Measurements from ENCODE around the gene COX4I1.
"Not testable (repeated sequence)": the region's sequence is repeated elsewhere in the genome, so short reads cannot be mapped to it uniquely, and the experiment has no call there.

Gene COX4I1

GRCh38 chr16:85835956-85836705 is 36.6 kb downstream of the COX4I1 start:
- no peak for DNase-seq (ENCODE audit: low read depth, low spot score)
- H3K4me3 ChIP-seq (ENCODE audit: low read length): no peak overlapping the region

- DNase-seq (ENCODE audit: low read depth, low spot score): no peak
- H3K4me3 ChIP-seq (ENCODE audit: low read length): no peak overlapping the region
Measured at GRCh38 chr16:85836706-85837582, 37.4 kb downstream of the COX4I1 start.

GRCh38 chr16:85837654-85838053 is 38.2 kb downstream of the COX4I1 start:
- DNase-seq (ENCODE audit: low read depth, low spot score); H3K4me3 ChIP-seq (ENCODE audit: low read length): not testable (repeated sequence)

GRCh38 chr16:85838381-85838780 is 38.9 kb downstream of the COX4I1 start:
- no peak overlapping the region for H3K4me3 ChIP-seq (ENCODE audit: low read length)
- DNase-seq (ENCODE audit: low read depth, low spot score): no peak

GRCh38 chr16:85838876-85839585 is 39.5 kb downstream of the COX4I1 start:
- no peak overlapping the region for H3K4me3 ChIP-seq (ENCODE audit: low read length)
- DNase-seq (ENCODE audit: low read depth, low spot score): no peak

- no peak overlapping the region for H3K4me3 ChIP-seq (ENCODE audit: low read length)
- DNase-seq (ENCODE audit: low read depth, low spot score): no peak
Measured at GRCh38 chr16:85839681-85840240, 40.3 kb downstream of the COX4I1 start.

GRCh38 chr16:85840395-85840794 is 40.9 kb downstream of the COX4I1 start:
- no peak overlapping the region for H3K4me3 ChIP-seq (ENCODE audit: low read length)
- DNase-seq (ENCODE audit: low read depth, low spot score): no peak

GRCh38 chr16:85840801-85841200 is 41.3 kb downstream of the COX4I1 start:
- no peak overlapping the region for H3K4me3 ChIP-seq (ENCODE audit: low read length)
- DNase-seq (ENCODE audit: low read depth, low spot score): no peak

GRCh38 chr16:85842435-85842834 is 42.9 kb downstream of the COX4I1 start:
- no peak overlapping the region for H3K4me3 ChIP-seq (ENCODE audit: low read length)
- no peak for DNase-seq (ENCODE audit: low read depth, low spot score)

- DNase-seq (ENCODE audit: low read depth, low spot score): no peak
Measured at GRCh38 chr16:85842848-85843247, 43.4 kb downstream of the COX4I1 start.

GRCh38 chr16:85843471-85844168 is 44.1 kb downstream of the COX4I1 start:
- no peak overlapping the region for H3K4me3 ChIP-seq (ENCODE audit: low read length)
- no peak for DNase-seq (ENCODE audit: low read depth, low spot score)

More at GRCh38 chr16:85842848-85843247, 43.4 kb downstream of the COX4I1 start:
- H3K4me3 ChIP-seq (ENCODE audit: low read length): no peak overlapping the region

GRCh38 chr16:85844169-85844481 is 44.6 kb downstream of the COX4I1 start:
- H3K4me3 ChIP-seq (ENCODE audit: low read length): no peak overlapping the region
- DNase-seq (ENCODE audit: low read depth, low spot score): no peak

GRCh38 chr16:85844786-85845185 is 45.3 kb downstream of the COX4I1 start:
- no peak overlapping the region for H3K4me3 ChIP-seq (ENCODE audit: low read length)
- peak; percentile 11 for DNase-seq (ENCODE audit: low read depth, low spot score)

- DNase-seq (ENCODE audit: low read depth, low spot score): no peak
- H3K4me3 ChIP-seq (ENCODE audit: low read length): no peak overlapping the region
Measured at GRCh38 chr16:85845266-85845665, 45.8 kb downstream of the COX4I1 start.

- no peak for DNase-seq (ENCODE audit: low read depth, low spot score)
- H3K4me3 ChIP-seq (ENCODE audit: low read length): no peak overlapping the region
Measured at GRCh38 chr16:85846461-85846860, 47.0 kb downstream of the COX4I1 start.

GRCh38 chr16:85847036-85847435 is 47.5 kb downstream of the COX4I1 start:
- no peak overlapping the region for H3K4me3 ChIP-seq (ENCODE audit: low read length)

GRCh38 chr16:85847681-85848601 is 48.4 kb downstream of the COX4I1 start:
- no peak for DNase-seq (ENCODE audit: low read depth, low spot score)
- no peak overlapping the region for H3K4me3 ChIP-seq (ENCODE audit: low read length)

More at GRCh38 chr16:85847036-85847435, 47.5 kb downstream of the COX4I1 start:
- no peak for DNase-seq (ENCODE audit: low read depth, low spot score)

- no peak overlapping the region for H3K4me3 ChIP-seq (ENCODE audit: low read length)
- no peak for DNase-seq (ENCODE audit: low read depth, low spot score)
Measured at GRCh38 chr16:85848986-85849385, 49.5 kb downstream of the COX4I1 start.
